Mammary epithelial cell (primary cell): ENCODE results near the gene SGTA.

Source experiments
- EZH2 ChIP-seq: IDR thresholded peaks from 2 replicates; pipeline ENCODE4 v1.6.1; 2012; ENCODE audit warnings: low read length, inconsistent platforms, borderline replicate concordance
- TF ChIP-seq, protein P1 (sequence below), 2 donors: IDR thresholded peaks in 1 of 2; conservative IDR thresholded peaks in 1 of 2; 2 replicates each; pipeline ENCODE4 v1.5.1; 2011 to 2012; ENCODE audit warnings: inconsistent platforms in 2 of 2, low read length in 2 of 2, mild to moderate bottlenecking in 2 of 2, control low read depth in 1 of 2, low read depth in 1 of 2; ENCODE audit not compliant: insufficient read depth in 1 of 2; ENCODE audit errors: extremely low read depth in 1 of 2

DNA sequence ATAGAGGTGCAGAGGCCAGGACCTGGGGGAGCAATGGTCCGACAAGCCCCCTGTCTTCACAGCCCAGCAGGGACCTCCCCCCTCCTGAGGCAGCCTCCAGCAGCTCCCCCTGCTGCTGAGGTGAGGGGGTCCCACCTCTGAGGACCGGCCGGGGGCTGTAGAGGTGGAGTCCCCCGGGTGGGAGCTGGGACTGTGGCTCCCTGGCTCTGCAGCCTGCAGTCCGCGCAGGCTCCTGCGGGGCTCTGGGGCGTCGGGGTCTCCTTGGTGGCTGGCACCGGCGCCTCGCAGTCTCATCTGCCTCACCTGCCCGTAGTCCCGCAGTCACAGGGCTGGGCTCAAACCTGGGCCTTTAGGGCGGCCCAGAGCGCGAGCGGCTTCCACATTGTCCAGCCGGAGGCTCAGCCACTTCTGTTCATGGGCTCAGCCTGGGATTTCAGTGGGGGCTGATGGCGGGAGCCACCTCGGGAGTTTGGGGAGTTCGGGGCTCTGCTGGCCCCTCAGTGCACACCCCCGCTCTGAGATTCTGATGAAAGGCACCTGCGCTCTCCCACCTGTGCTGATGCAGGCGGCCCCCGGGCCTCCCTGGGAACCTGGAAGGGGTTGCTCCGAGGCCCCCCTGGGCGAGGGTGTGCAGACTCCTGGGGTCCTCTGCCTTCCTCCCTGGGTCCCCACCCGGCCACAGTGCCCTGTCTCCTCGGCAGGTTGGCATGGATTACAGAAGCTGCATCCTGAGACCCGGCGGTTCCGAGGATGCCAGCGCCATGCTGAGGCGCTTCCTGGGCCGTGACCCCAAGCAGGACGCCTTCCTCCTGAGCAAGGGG lies 29.6 kb upstream of the SGTA start:
- TF ChIP-seq, protein P1, sequence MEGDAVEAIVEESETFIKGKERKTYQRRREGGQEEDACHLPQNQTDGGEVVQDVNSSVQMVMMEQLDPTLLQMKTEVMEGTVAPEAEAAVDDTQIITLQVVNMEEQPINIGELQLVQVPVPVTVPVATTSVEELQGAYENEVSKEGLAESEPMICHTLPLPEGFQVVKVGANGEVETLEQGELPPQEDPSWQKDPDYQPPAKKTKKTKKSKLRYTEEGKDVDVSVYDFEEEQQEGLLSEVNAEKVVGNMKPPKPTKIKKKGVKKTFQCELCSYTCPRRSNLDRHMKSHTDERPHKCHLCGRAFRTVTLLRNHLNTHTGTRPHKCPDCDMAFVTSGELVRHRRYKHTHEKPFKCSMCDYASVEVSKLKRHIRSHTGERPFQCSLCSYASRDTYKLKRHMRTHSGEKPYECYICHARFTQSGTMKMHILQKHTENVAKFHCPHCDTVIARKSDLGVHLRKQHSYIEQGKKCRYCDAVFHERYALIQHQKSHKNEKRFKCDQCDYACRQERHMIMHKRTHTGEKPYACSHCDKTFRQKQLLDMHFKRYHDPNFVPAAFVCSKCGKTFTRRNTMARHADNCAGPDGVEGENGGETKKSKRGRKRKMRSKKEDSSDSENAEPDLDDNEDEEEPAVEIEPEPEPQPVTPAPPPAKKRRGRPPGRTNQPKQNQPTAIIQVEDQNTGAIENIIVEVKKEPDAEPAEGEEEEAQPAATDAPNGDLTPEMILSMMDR (conservative IDR thresholded peaks at IDR 0.05 in 1 of 2, IDR thresholded peaks at IDR 0.05 in 1 of 2; ENCODE audit: extremely low read depth in 1 of 2, insufficient read depth in 1 of 2, low read depth in 1 of 2, low read length in 2 of 2): no peak
- TF ChIP-seq EZH2: no peak
